Measurements from ENCODE around the gene LMX1B. TPM values are rescaled to one million over a fixed set of nuclear protein-coding genes. Genes with fewer than 3 reads are reported as not detected.

LMX1B gene
- total RNA-seq, 1 donor from 2014 or later: 0.14 TPM

DNA sequence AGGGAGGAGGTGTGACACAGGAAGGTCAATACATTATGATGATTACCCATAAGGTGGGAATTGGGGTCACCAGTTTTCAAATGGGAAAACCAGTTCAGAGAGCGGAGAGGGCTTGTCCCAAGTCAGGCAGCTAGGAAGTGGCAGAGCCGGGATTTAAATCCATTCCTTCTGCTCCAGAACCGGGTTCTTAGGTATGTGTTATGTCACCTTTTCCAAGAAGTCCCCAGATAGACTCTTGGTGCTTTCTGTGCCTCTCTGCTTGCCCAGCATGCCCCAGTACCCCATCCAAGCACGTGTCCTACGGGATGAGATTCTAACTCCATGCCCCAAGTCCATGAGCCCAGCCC is 69.9 kb downstream of the LMX1B start:
- H3K9me3 ChIP-seq: no peaks in the 10 kb centered on the region
- no peak for TF ChIP-seq CTCF (IDR thresholded peaks at IDR 0.05)
- no peak for ATAC-seq
- H3K27me3 ChIP-seq: peaks cover 72% of the 10 kb centered on the region
- H3K36me3 ChIP-seq: no peaks in the 10 kb centered on the region
- no peak overlapping the region for H3K27ac ChIP-seq
- DNase-seq: no peak
- H3K4me3 ChIP-seq: no peak overlapping the region
- H3K4me1 ChIP-seq: no peaks in the 10 kb centered on the region
- intact Hi-C loops (cut with DNase I): no loop called here

DNA sequence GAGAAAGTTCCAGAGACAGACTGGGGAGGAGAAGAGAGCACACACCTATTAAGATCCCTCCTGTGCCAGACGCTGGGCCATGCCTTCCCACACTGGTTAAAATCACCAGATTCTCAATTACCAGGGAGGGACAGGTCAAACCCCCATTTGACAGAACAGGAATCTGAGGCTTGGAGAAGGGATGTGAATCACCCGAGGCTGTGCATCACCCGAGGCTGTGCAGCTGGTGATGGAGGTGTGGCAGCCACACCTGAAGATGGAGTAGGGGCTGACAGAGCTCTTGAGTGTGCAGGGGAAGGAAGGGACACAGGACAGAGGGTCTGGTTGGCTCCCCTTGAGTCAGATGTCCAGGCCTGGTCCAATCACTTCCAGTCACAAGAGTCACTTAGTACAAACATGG is 70.6 kb downstream of the LMX1B start:
- Histone ChIP-seq H3K9me3 (no peaks in the 10 kb centered on the region), H3K36me3 (no peaks in the 10 kb centered on the region), H3K4me1 (no peaks in the 10 kb centered on the region), H3K27ac (no peak overlapping the region), H3K4me3 (no peak overlapping the region), H3K27me3 (peaks cover 74% of the 10 kb centered on the region)
- TF ChIP-seq CTCF (IDR thresholded peaks at IDR 0.05): no peak
- ATAC-seq (no peak), DNase-seq (no peak)
- intact Hi-C loops (cut with DNase I): no loop called here

- intact Hi-C loops (cut with DNase I): no loop called here
- no peak overlapping the region for H3K4me3 ChIP-seq
- TF ChIP-seq CTCF (IDR thresholded peaks at IDR 0.05): no peak
- H3K27me3 ChIP-seq: peaks cover 81% of the 10 kb centered on the region
- ATAC-seq (no peak), DNase-seq (no peak)
- no peaks in the 10 kb centered on the region for H3K4me1 ChIP-seq
- H3K9me3 ChIP-seq: no peaks in the 10 kb centered on the region
- no peaks in the 10 kb centered on the region for H3K36me3 ChIP-seq
- no peak overlapping the region for H3K27ac ChIP-seq
These were observed 71.3 kb downstream of the LMX1B start for GRCh38 chr9:126684965-126685465.

GRCh38 chr9:126687930-126688461 is 74.3 kb downstream of the LMX1B start:
- intact Hi-C loops (cut with DNase I): no loop called here
- no peak for TF ChIP-seq CTCF (IDR thresholded peaks at IDR 0.05)
- peaks cover 68% of the 10 kb centered on the region for H3K27me3 ChIP-seq
- H3K4me1 ChIP-seq: no peaks in the 10 kb centered on the region
- ATAC-seq (no peak), DNase-seq (no peak)
- no peak overlapping the region for H3K4me3 ChIP-seq
- H3K27ac ChIP-seq: no peak overlapping the region
- H3K9me3 ChIP-seq: no peaks in the 10 kb centered on the region
- H3K36me3 ChIP-seq: no peaks in the 10 kb centered on the region

DNA sequence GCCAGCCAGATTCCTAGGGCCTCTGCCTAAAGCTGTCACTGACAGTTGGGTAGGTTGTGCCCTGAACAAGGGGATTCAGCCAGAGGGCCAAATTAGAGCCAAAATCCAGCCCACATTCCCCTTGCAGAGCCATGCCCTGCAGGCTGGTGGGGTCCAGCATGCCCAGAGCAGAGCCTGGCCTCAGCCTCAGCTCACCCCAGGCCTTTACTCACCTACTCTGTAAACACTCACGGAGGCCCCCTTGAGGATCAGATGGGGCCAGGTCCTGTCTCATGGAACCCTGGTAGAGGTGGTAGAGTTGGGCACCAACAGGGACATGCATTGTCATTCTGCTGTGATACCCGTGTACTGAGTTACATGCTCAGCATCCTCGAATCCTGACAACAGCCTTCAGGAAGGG is 74.9 kb downstream of the LMX1B start:
- DNase-seq: no peak
- TF ChIP-seq CTCF (IDR thresholded peaks at IDR 0.05): no peak
- intact Hi-C loops (cut with DNase I): no loop called here
- Histone ChIP-seq H3K9me3 (no peaks in the 10 kb centered on the region), H3K4me1 (no peaks in the 10 kb centered on the region), H3K4me3 (no peak overlapping the region), H3K27me3 (peaks cover 64% of the 10 kb centered on the region), H3K36me3 (no peaks in the 10 kb centered on the region), H3K27ac (no peak overlapping the region)
- no peak for ATAC-seq

Data from upper lobe of right lung (tissue), 1 donor.